Thoracic aorta (tissue), 2 donors: Measurements from ENCODE around the gene DPP6. TPM values are rescaled to one million over a fixed set of nuclear protein-coding genes. Genes with fewer than 3 reads are reported as not detected.

Source experiments
- ATAC-seq: fragments of 150-250 bp; one replicate; pipeline ENCODE4 v1.8.0; 2017; ENCODE audit warnings: low read depth; ENCODE audit not compliant: insufficient number of reproducible peaks, low FRiP score
- DNase-seq: peaks from one replicate; pipeline ENCODE4 v3.0.0-alpha.2; 2020; ENCODE audit warnings: low spot score
- H3K27ac ChIP-seq, 2 donors: fragments of 200-600 bp; sonication (generic); 1 replicate in 1 of 2; 2 replicates in 1 of 2; pipeline ENCODE4 v1.5.1; 2016; ENCODE audit warnings: mild to moderate bottlenecking in 2 of 2, moderate library complexity in 2 of 2
- H3K27me3 ChIP-seq: fragments of 200-600 bp; sonication (generic); replicated peaks from 2 replicates; pipeline ENCODE4 v1.6.0; 2016; ENCODE audit warnings: mild to moderate bottlenecking; ENCODE audit not compliant: insufficient read depth
- H3K36me3 ChIP-seq: fragments of 200-600 bp; sonication (generic); one replicate; pipeline ENCODE4 v1.5.1; 2016
- H3K4me1 ChIP-seq, 2 donors: fragments of 200-600 bp; sonication (generic); 1 replicate in 1 of 2; 2 replicates in 1 of 2; pipeline versions ENCODE4 v1.5.1 to v1.6.0; 2016; ENCODE audit warnings: low read depth in 2 of 2, mild to moderate bottlenecking in 1 of 2; ENCODE audit not compliant: control insufficient read depth in 1 of 2
- H3K4me3 ChIP-seq: fragments of 200-600 bp; sonication (generic); 2 replicates; pipeline ENCODE4 v1.5.1; 2016; ENCODE audit warnings: mild to moderate bottlenecking
- H3K9me3 ChIP-seq: fragments of 200-600 bp; sonication (generic); 2 replicates; pipeline ENCODE4 v1.5.1; 2016
- total RNA-seq, 2 donors: library from RNA; depleted of rRNA; stranded (reverse); fragments of >200 nt; gene quantifications; one replicate each; pipeline versions ENCODE4 v1.1.0 to v1.2.3, GENCODE V29; 2016
- TF ChIP-seq, protein P1 (sequence below): fragments of 200-600 bp; sonication (generic); IDR thresholded peaks from one replicate; pipeline ENCODE4 v1.5.1; 2019; ENCODE audit warnings: antibody characterized with exemption

Gene DPP6
- total RNA-seq, 2 donors from 2014 or later = not detected

DNA sequence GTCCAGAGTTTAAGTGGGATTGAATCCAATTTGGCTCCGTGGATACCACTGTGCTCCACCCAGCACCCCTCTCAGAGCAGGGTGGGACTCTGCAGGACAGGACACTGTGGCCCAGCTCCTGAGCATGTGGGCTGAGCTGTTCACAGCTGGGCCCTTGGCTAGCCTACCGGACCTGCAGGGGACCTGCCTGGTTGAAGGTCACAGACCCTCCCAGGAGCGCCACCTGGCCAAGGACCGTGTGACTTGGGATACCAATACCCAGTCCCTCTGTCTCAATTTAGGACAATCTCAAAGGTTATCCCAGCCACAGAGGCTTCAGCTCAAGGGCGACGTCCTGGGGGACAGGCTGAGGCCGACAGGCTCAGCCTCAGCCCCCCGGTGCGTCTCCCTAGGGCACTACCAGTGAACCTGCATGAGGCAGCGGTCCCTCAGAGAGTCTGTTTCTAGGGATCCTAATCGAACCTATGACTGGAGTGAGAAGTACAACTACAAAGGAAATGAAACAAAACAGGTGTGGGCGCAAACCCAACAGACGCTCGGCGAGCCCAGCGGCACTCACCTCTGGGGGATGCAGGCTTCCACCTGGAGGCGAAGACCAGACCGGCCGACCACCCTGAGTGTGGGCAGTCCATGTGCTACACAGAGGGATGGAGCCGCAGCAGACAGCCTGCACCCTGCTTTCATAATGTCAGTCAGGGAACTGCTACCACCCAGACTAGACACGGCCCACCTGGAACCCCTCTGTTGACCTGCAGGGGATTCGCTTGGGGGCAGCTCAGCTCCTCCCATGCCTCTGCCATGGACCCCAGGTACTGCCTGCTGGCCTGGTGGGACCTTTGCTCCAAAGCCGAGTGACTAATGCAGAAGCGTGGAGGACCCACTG lies 847.0 kb downstream of the DPP6 start:
- no peak overlapping the region for H3K27ac ChIP-seq
- H3K4me3 ChIP-seq = no peak overlapping the region
- TF ChIP-seq, protein P1, sequence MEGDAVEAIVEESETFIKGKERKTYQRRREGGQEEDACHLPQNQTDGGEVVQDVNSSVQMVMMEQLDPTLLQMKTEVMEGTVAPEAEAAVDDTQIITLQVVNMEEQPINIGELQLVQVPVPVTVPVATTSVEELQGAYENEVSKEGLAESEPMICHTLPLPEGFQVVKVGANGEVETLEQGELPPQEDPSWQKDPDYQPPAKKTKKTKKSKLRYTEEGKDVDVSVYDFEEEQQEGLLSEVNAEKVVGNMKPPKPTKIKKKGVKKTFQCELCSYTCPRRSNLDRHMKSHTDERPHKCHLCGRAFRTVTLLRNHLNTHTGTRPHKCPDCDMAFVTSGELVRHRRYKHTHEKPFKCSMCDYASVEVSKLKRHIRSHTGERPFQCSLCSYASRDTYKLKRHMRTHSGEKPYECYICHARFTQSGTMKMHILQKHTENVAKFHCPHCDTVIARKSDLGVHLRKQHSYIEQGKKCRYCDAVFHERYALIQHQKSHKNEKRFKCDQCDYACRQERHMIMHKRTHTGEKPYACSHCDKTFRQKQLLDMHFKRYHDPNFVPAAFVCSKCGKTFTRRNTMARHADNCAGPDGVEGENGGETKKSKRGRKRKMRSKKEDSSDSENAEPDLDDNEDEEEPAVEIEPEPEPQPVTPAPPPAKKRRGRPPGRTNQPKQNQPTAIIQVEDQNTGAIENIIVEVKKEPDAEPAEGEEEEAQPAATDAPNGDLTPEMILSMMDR = no peak
- H3K4me1 ChIP-seq = no peaks in the 10 kb centered on the region
- ATAC-seq = no peak
- no peaks in the 10 kb centered on the region for H3K9me3 ChIP-seq
- no peak for DNase-seq
- no peaks in the 10 kb centered on the region for H3K27me3 ChIP-seq
- no peaks in the 10 kb centered on the region for H3K36me3 ChIP-seq

DNA sequence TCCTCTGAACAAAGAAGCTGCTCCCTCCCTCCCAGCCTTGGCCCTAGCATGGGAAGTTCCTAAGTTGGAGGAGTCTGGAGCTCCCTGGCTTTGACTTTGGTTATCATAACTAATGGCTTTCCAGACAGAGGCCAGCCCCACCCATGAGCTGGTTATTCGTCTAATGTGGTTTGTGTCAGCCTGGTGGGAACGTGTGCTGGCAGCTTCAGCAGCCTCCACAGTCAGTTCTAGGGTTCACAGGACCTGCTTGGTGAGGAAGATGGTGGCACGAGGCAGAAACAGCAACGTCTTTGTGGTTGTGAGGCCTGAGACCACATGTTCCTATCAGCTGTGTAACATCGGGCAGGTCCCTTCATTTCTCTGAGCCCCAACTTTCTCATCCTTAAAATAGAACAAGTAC lies 847.7 kb downstream of the DPP6 start:
- no peaks in the 10 kb centered on the region for H3K9me3 ChIP-seq
- no peak for ATAC-seq
- no peak overlapping the region for H3K27ac ChIP-seq
- no peak for DNase-seq
- no peaks in the 10 kb centered on the region for H3K27me3 ChIP-seq
- no peaks in the 10 kb centered on the region for H3K4me1 ChIP-seq
- H3K4me3 ChIP-seq = no peak overlapping the region
- TF ChIP-seq, protein P1 = no peak
- H3K36me3 ChIP-seq = no peaks in the 10 kb centered on the region

DNA sequence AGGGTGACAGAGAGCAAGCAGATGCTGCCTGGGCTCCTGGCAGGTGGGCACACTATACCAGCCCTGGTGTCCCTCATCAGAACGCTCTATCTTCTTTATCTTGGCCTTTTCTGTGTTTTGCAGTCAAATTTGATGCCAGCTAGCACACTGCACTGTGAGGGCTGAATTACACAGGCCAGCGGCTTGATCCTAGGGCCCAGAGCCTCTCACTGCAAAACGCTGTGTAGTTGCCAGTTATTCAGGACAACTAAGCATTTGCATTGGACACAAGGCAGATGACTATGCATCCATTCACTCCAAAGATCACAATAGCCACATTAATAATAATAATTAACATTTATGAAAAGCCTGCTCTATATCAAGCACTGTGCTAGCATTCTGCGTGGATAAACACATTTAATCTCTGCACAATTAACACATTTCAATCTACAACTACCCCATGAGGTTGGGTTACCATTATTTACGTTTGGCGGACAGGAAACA lies 850.4 kb downstream of the DPP6 start:
- TF ChIP-seq, protein P1 = no peak
- Histone ChIP-seq H3K4me1 (no peaks in the 10 kb centered on the region), H3K27me3 (no peaks in the 10 kb centered on the region), H3K4me3 (no peak overlapping the region), H3K9me3 (no peaks in the 10 kb centered on the region), H3K27ac (no peak overlapping the region), H3K36me3 (no peaks in the 10 kb centered on the region)
- ATAC-seq (no peak), DNase-seq (no peak)

DNA sequence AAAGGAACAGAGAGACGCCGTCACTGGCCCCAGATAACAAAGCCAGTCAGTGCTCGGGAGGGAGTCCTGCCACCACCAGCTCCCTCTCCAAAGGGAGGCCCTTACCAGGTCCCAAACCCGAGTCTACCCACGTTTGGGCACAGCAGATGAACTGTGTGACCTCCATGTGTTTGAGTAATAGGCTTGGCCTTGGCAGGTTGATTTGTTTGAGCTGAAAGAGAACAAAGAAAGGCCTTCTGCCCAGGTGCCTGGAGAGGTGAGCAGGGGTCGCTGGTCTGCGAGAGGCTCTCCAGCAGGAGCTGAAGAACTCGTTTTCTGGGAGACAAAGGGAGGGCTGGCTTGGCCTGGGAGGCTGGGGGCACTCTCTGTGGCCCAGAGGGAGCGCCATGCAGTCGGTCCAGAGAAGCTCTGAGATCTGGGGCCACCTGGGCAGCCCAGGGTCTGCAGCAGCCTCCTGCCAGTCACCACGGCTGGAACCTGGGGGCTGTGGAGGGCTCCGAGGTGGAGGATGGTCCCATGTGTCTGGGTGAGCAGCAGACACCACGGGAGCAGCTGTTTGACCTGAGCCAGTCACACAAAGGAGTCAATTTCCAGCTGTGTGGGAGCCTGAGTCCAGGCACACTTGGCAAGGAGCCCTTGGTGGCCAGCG lies 851.0 kb downstream of the DPP6 start:
- DNase-seq = no peak
- Histone ChIP-seq H3K4me1 (no peaks in the 10 kb centered on the region), H3K4me3 (no peak overlapping the region), H3K9me3 (no peaks in the 10 kb centered on the region), H3K27ac (no peak overlapping the region), H3K27me3 (no peaks in the 10 kb centered on the region), H3K36me3 (no peaks in the 10 kb centered on the region)
- TF ChIP-seq, protein P1 = no peak
- ATAC-seq = no peak

DNA sequence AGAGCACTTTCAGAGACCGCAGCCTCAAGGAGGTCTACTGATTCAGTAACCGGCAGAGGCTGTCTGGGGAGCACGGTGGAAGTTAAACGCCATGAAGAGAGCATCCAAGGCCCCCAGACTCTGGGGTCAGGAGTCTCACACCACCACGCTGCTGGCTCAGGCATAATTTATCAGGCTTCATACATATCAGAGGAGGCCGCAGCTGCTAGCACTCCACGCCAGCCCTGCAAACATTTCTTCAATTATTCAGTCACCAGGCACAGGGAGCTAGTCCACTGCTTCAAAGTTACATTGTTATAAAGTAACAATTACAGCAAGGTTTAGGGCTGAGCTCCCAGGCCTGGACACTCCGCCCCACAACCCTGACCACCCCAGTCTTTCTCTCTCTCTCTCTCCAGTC lies 852.9 kb downstream of the DPP6 start:
- ATAC-seq (no peak), DNase-seq (no peak)
- H3K4me3 ChIP-seq = no peak overlapping the region
- no peaks in the 10 kb centered on the region for H3K36me3 ChIP-seq
- no peaks in the 10 kb centered on the region for H3K4me1 ChIP-seq
- TF ChIP-seq, protein P1 = no peak
- no peak overlapping the region for H3K27ac ChIP-seq
- H3K9me3 ChIP-seq = no peaks in the 10 kb centered on the region
- no peaks in the 10 kb centered on the region for H3K27me3 ChIP-seq
